HG02571 (cell line): Measurements from ENCODE around the gene SORCS1.

Experiments
- ATAC-seq: cut with Tn5 transposase; IDR thresholded peaks from one replicate; pipeline ENCODE4 v1.9.1; 2021; ENCODE audit warnings: mild to moderate bottlenecking, moderate library complexity; ENCODE audit not compliant: unreplicated experiment

The SORCS1 gene

DNA sequence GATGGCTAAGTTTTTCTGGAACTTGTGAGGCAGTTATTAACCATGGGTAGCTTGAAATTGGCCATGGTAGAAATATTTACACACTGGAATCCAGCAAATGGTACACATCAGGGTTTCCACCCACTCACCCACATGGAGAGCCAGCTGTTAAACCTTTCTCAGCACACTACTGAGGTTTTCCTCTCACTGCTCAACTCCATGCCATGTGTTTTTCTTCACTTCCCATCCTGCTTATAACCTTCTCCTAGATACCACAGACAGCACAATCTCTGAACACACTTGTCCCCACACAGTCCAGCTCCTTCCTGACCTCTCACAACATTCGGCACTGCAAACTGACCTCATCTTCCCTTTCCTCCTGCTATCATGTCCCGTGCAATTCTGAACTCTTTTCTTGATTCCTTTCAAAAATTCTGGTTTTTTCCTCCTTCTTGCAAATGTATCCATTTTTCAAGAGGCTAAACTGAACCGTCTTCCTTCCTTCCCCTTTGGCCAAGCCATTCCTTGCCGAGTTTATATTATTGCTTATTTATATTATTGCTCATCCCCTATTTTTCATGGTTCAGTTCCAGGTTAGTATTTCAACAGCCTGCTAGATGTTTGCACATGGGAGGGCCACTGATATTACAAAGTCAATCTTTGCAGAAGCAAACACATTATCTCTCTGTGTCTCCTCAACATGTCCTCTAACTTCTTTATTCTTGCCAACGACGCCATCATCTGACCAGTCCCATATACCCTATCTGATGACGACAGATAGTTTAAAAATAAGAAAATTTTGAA lies 606.4 kb downstream of the SORCS1 start:
- ATAC-seq = no peak

DNA sequence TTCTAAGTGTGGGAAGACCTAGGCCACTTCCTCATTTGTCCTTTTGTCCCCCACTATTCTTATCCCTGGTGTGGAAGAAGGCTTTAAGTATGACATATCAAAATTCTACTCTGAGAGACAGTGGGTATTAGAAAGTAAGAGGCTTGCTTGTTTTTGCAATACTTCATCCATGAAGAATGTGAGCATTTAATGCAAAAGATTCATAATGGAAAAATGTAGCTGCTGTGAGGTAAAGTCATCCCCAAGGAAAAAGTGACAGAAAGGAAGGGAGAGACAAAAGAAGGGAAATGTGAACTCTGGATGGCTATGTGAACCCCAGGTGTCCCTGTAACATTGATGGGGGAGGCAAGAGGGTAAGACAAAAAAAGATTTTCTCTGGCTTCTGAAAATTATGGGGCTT lies 607.5 kb downstream of the SORCS1 start:
- no peak for ATAC-seq

DNA sequence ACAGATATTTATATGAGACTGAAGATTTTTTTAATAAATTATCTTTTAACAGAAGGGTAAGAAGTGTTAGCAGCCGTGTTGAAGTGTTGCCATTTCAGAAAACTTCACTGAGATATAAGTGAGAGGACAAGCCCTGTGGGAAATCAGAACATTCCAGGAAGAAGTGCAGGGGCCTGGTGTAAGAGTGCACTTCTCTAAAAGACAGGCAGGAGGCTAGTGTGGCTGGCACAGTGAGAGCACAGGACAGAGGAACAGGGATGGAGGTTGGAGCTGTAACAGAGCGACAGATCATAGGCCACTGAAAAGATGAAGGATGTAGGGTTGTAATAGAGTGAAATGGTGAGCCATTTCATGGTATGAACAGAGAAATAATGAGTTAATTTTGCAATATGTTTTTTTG lies 608.9 kb downstream of the SORCS1 start:
- no peak for ATAC-seq

DNA sequence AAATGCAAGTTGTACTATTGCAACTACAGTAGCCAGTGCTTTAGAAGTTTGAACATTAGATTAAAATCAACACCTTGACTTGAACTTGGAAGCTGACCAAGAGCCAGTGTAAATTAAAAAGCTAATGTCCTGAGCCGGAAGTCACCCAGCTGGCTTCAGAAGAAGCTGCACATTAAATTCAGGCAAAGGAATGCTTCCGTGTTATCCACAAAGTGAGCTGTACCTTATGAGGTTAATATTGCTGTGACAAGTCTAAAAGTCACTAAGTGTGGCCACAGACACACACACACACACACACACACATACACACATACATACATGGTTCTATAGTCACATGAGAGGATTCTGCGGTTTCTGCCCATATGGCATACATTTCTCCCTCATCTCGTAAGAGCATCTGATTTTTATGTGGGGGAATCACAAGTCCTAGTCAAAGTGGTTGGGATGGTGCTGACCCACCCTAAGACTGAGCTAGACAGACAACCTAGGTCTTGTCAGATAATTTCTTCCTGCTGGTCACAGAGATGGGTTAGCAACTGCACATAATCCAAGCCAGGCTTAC lies 612.9 kb downstream of the SORCS1 start:
- ATAC-seq = no peak

DNA sequence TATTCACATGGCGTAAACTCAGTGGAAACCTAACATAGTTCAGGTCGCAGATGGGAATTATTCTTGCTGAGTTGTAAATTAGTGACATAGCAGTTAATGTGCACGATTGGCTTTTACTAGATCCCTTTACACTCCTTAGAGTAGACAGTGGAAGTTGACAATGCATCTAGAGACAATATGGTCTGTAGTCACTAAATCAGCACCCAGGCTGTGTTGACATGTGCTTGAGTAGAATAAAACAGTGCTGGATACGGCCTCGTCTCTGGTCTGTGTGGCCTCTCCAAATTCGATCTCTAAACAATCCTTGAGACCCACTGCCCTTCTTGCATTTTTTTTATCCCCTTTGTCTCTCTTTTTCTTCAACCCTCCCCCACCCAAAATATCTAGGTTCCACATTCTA lies 615.7 kb downstream of the SORCS1 start:
- ATAC-seq = no peak

DNA sequence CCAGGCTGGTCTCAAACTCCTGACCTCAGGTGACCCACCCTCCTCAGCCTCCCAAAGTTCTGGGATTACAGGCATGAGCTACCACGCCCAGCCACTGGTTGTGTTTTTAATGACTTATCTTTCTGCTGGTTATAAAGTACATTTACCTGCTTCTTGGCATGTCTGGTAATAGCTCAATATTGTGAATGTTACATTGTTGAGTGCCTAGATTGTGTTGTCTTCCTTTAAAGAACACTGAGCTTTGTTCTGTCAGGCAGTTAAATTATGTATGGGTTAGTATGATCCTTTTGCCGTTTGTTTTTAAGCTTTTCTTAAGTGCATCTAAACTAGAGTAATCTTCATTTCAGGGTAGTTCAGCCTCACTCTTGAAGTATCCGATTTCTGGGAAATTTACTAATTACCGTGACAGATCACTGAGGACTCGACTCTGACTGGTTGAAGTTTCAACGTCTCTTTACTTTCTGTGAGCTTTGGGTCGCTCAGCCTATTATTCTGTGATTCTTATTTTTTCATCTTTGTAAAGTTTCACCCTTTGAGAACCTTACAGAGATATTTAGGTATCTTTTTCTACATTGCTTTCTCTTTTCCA lies 617.4 kb downstream of the SORCS1 start:
- ATAC-seq = no peak

DNA sequence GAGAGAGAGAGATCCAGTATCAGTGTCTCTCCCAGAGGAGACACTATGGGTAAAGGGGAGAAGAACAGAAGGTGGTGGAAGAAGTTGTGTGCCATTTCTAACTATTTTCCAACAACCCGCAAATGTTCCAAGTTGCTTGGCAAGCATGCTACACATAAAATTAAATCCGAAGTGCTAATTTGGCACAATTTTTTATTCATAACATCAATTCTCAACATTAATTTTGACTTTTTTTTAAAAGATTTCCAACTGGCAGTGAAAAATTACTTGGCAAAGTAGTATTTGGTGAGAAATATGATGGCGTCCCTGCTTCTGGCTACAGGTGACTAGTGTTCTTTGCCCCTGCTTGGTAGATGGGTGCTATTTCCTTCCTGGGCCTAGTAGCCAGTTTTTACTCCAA lies 622.0 kb downstream of the SORCS1 start:
- ATAC-seq = no peak

DNA sequence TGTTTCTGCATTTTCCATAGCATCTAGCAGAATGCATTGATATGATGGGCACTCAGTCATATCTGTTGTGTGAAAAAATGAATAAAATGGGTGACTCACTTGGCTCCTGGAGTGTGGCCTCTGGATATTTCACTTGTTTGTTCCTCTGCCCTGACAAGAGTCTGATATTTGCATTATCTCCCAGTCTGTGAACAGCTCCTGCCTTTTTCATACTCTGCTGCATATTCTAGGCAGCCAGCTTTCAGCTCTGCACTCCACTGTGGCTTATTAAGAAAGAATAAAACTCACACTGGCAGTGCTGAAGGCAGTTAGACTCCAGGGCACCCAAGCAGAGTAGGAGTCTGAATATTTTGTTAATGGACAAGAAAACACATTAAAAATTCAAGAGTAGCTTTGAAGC lies 623.9 kb downstream of the SORCS1 start:
- no peak for ATAC-seq

DNA sequence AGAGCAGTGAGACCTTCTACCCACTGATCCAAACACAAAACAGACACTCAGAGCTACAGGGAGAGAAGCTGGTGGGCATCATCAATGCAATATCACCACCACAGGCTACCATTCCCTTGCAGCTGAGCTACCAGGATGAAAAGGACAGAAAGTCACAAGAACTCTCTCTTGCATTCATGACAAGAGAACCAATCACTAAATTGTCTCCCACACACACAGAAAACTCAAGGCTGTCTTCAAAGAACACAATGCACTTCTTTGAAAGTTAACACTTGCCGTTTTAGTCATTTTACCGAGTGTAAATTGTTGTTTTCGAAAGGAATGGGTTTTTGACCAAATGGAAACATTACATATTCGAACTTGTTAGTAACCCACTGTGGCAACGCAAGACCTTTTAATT lies 626.6 kb downstream of the SORCS1 start:
- ATAC-seq = no peak

DNA sequence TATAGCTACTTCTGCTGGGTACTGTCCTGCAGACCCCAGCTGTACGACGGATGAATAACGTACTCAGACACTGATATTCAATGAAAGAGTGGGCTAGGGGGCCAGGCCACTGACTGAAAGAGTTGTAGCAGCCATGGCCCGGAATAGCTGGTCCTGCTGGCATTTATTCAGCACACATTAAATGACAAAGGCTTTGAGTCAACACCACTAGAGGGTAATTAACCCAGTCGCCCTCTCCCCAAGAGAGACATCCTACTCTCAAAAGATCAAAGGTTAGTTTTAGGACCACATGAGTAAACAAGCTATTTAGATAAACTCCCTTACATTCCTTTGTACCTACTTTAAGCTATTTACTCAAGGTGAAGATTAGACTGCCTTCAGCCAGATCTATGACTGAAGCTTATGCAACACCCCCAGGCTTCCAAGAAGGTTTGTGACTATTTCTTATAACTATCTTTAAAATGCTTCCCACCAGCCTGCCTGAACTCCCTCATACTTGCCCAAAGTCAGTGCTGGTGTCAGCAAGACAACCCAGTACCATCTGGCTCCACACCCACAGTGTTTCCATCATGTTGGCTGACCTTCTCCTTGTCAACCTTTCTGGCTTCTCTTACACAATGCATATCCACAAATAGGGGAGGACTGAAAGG lies 629.1 kb downstream of the SORCS1 start:
- no peak for ATAC-seq

DNA sequence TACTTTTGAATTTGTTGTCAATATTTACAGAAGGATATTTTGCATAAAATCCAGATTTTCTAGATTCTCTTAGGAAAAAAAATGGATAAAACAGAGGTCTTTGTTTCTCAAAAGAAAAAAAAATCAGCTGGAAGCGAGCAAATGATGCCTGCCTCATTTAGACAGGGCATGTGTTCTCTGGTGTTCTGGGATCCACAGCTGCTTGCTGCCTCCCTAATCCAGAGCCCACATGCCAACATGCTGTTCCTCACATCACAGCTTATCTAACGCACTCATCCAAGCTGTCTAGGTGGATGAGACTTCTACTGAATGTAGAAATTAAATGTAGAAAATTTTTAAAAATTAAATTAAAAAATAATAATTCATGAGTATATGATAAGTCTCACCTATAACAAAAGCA lies 630.1 kb downstream of the SORCS1 start:
- no peak for ATAC-seq

DNA sequence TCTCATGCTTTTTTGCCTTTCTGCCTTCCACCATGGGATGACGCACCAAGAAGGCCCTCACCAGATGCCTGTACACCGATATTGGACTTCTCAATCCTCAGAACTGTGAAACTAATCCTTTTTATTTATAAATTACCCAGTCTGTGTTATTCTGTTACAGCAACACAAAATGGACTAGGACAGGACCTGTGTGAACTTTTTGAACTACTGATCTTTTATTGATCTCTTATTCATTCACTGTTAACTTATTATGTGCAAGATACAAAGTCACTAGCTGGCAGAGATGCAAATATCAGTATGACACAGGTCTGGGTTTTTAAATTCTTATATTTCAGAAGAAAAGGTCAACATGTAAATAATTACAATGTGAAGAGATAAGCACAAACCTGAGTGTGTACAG lies 635.8 kb downstream of the SORCS1 start:
- ATAC-seq = no peak

DNA sequence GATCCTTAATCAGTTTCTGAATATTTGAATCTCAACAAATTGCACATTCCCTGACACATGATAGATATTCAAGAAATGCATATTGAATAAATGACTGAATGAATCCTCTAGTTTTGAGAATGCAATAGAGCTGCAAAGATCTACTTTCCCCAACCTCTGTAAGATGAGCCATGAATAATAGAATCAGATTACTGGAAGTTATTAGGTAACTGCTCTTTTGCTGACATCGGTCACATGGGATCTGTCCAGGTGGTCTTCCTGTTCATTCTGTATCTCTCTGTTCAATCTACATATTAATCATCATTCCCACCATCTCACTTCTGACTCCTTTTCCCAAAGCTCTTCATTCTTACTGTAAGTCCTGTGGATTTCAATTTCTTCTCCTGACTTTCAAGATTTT lies 638.7 kb downstream of the SORCS1 start:
- no peak for ATAC-seq
